Liver (tissue), 9 donors: ENCODE measurements around the gene PNPLA3. TPM values are rescaled to one million over a fixed set of nuclear protein-coding genes. Genes with fewer than 3 reads are reported as not detected.
A peak's percentile ranks its signal among the peaks of the same experiment; 100 is the strongest.

ENCODE experiments used
- DNase-seq: peaks from one replicate; pipeline ENCODE4 v3.0.0-alpha.2; 2017; ENCODE audit warnings: low spot score
- H3K27ac ChIP-seq, 2 donors: one replicate each; pipeline ENCODE4 v1.7.0; 2013; ENCODE audit warnings: inconsistent platforms in 2 of 2, low read length in 2 of 2, control low read depth in 1 of 2, low read depth in 1 of 2, mild to moderate bottlenecking in 1 of 2
- H3K27me3 ChIP-seq, 4 donors: one replicate each; pipeline versions ENCODE4 v1.6.1 to v1.7.0; 2013; ENCODE audit warnings: low read length in 3 of 4, inconsistent platforms in 1 of 4, mild to moderate bottlenecking in 1 of 4, moderate library complexity in 1 of 4; ENCODE audit not compliant: control insufficient read depth in 4 of 4, insufficient read depth in 4 of 4
- H3K36me3 ChIP-seq, 4 donors: one replicate each; pipeline versions ENCODE4 v1.6.1 to v1.7.0; 2013; ENCODE audit warnings: low read length in 3 of 4, mild to moderate bottlenecking in 3 of 4, low read depth in 1 of 4, moderate library complexity in 1 of 4; ENCODE audit not compliant: control insufficient read depth in 4 of 4, insufficient read depth in 3 of 4
- H3K4me1 ChIP-seq, 4 donors: one replicate each; pipeline versions ENCODE4 v1.6.1 to v1.7.0; 2013; ENCODE audit warnings: low read length in 3 of 4, mild to moderate bottlenecking in 3 of 4, moderate library complexity in 1 of 4; ENCODE audit not compliant: control insufficient read depth in 4 of 4, insufficient read depth in 4 of 4
- H3K4me3 ChIP-seq, 3 donors: one replicate each; pipeline versions ENCODE4 v1.6.1 to v1.7.0; 2013; ENCODE audit warnings: low read length in 3 of 3, control low read depth in 1 of 3, low read depth in 1 of 3, mild to moderate bottlenecking in 1 of 3
- H3K9ac ChIP-seq, 2 donors: one replicate each; pipeline ENCODE4 v1.7.0; 2013; ENCODE audit warnings: low read length in 2 of 2, mild to moderate bottlenecking in 2 of 2, moderate library complexity in 2 of 2, control low read depth in 1 of 2, low read depth in 1 of 2
- H3K9me3 ChIP-seq, 4 donors: one replicate each; pipeline versions ENCODE4 v1.6.1 to v1.7.0; 2013; ENCODE audit warnings: low read length in 3 of 4; ENCODE audit not compliant: control insufficient read depth in 4 of 4
- ATF3 ChIP-seq: IDR thresholded peaks from 2 replicates; pipeline ENCODE4 v1.6.1; 2016; ENCODE audit warnings: antibody characterized with exemption
- CTCF ChIP-seq: fragments of 150-350 bp; IDR thresholded peaks from 2 replicates; pipeline ENCODE4 v1.5.1; 2017; ENCODE audit warnings: improper control_type of control experiment, low read depth, low read length; ENCODE audit not compliant: missing input control
- EGR1 ChIP-seq, 2 donors: IDR thresholded peaks; 2 replicates each; pipeline ENCODE4 v1.6.1; 2016 to 2018; ENCODE audit warnings: antibody characterized with exemption in 2 of 2, low read depth in 2 of 2
- HNF4A ChIP-seq, 2 donors: conservative IDR thresholded peaks; 2 replicates each; pipeline ENCODE4 v1.6.1; 2016; ENCODE audit warnings: antibody characterized with exemption in 2 of 2, mild to moderate bottlenecking in 2 of 2
- HNF4G ChIP-seq: IDR thresholded peaks from 2 replicates; pipeline ENCODE4 v1.6.1; 2016; ENCODE audit warnings: antibody characterized with exemption
- MAX ChIP-seq: IDR thresholded peaks from 2 replicates; pipeline ENCODE4 v1.6.1; 2016; ENCODE audit warnings: antibody characterized with exemption
- RXRA ChIP-seq, 2 donors: IDR thresholded peaks; 2 replicates each; pipeline ENCODE4 v1.6.1; 2017 to 2018; ENCODE audit warnings: antibody characterized with exemption in 2 of 2, mild to moderate bottlenecking in 1 of 2
- SP1 ChIP-seq: IDR thresholded peaks from 2 replicates; pipeline ENCODE4 v1.6.1; 2018; ENCODE audit warnings: antibody characterized with exemption, mild to moderate bottlenecking
- TAF1 ChIP-seq: conservative IDR thresholded peaks from 2 replicates; pipeline ENCODE4 v1.6.1; 2016; ENCODE audit warnings: antibody characterized with exemption, mild to moderate bottlenecking
- YY1 ChIP-seq: IDR thresholded peaks from 2 replicates; pipeline ENCODE4 v1.6.1; 2016; ENCODE audit warnings: antibody characterized with exemption, mild to moderate bottlenecking
- ZBTB33 ChIP-seq: IDR thresholded peaks from 2 replicates; pipeline ENCODE4 v1.6.1; 2016; ENCODE audit warnings: antibody characterized with exemption
- WGBS: extraction: QIAGEN DNeasy Blood & Tissue Kit; methylation state at CpG from one replicate; pipeline ENCODE4 v1.1.7; 2013; 5-methylcytosine and 5-hydroxymethylcytosine counted together
- polyA plus RNA-seq, 2 donors: library from polyadenylated mRNA; stranded (reverse) in 1 of 2; unstranded in 1 of 2; fragments of 200-250 nt in 1 of 2; fragments of >200 nt in 1 of 2; fragmentation: Nextera tagmentation in 1 of 2; extraction: Ambion mirVana in 1 of 2; gene quantifications; one replicate each; pipeline versions ENCODE4 v1.2.1 to v1.2.3, GENCODE V29; 2013 to 2015
- total RNA-seq, 2 donors: library from RNA; depleted of rRNA; stranded (reverse); fragments of >200 nt; gene quantifications; one replicate each; pipeline ENCODE4 v1.2.3, GENCODE V29; 2014
- donor health status: healthy.
- donor health status: healthy.
- donor health status: healthy.
- donor health status: healthy.
- donor health status: healthy.

The PNPLA3 gene
- total and polyA plus RNA-seq, 4 donors = 15.9 to 59.1 (median 24.8) TPM

GRCh38 chr22:43895986-43896645 is 27.5 kb upstream of the PNPLA3 start (continued):
- TF ChIP-seq CTCF = no peak
- TF ChIP-seq ATF3 = no peak
- TF ChIP-seq RXRA (IDR thresholded peaks at IDR 0.05) = no peak
- TF ChIP-seq SP1 = no peak

GRCh38 chr22:43897751-43898261 is 25.8 kb upstream of the PNPLA3 start:
- no peak for TF ChIP-seq HNF4A (conservative IDR thresholded peaks at IDR 0.05)
- Histone ChIP-seq H3K4me1 (peaks cover 0 to 17% (median 10%) of the 10 kb centered on the region in 4 donors), H3K9me3 (no peaks in the 10 kb centered on the region), H3K27me3 (no peaks in the 10 kb centered on the region), H3K9ac (no peak overlapping the region), H3K36me3 (no peaks in the 10 kb centered on the region), H3K27ac (peak overlapping the region; percentile 63 to 85), H3K4me3 (no peak overlapping the region)
- no peak for DNase-seq
- WGBS = 64% methylated on average over 12 of the region's 12 CpGs

- peaks cover 0 to 17% (median 10%) of the 10 kb centered on the region in 4 donors for H3K4me1 ChIP-seq
- 68% methylated on average over 7 of the region's 7 CpGs for WGBS
Observed at GRCh38 chr22:43900206-43900605, 23.4 kb upstream of the PNPLA3 start.

More at GRCh38 chr22:43900206-43900605, 23.4 kb upstream of the PNPLA3 start:
- no peak for DNase-seq
- TF ChIP-seq MAX = no peak
- no peak for TF ChIP-seq CTCF
- TF ChIP-seq YY1 = no peak
- no peak for TF ChIP-seq EGR1 (IDR thresholded peaks at IDR 0.05; ENCODE audit: low read depth in 2 of 2)
- no peak for TF ChIP-seq TAF1
- TF ChIP-seq ZBTB33 = no peak
- no peak for TF ChIP-seq HNF4G
- no peak for TF ChIP-seq SP1
- H3K36me3 ChIP-seq = no peaks in the 10 kb centered on the region
- no peak overlapping the region for H3K9ac ChIP-seq
- no peak overlapping the region for H3K4me3 ChIP-seq
- no peaks in the 10 kb centered on the region for H3K9me3 ChIP-seq
- no peaks in the 10 kb centered on the region for H3K27me3 ChIP-seq
- H3K27ac ChIP-seq = no peak overlapping the region
